22Rv1 (cell line): ENCODE measurements around the gene FLNB.

Source experiments
- H3K27ac ChIP-seq: fragments of 450-650 bp; 2 replicates; pipeline ENCODE4 v1.5.1; 2017
- ZFX ChIP-seq: fragments of 450-650 bp; IDR thresholded peaks from 2 replicates; pipeline ENCODE4 v1.6.1; 2017; ENCODE audit warnings: antibody characterized with exemption, borderline replicate concordance
- TF ChIP-seq, protein P1 (sequence below): fragments of 450-650 bp; IDR thresholded peaks from 2 replicates; pipeline ENCODE4 v1.5.1; 2017; ENCODE audit warnings: mild to moderate bottlenecking

The FLNB gene

DNA sequence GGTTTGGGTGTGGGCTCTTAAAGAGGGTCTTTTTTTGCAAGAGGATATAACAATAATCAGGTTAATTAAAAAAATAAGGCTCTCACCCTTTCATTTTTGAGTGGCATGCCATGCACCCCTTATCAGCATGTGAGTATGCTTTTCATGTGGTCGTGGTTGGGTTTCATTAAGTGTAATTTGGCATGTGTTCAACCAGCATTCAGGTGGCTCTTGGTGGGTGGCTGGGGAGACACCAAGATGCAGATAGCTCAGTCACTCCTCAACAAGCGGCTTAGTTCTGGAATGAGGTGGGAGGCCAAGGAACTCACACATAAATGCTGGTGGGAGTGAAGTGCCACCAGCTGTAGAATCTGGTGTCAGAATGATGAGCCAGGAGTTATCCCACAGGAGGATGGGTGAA, 66.8 kb downstream of the FLNB start:
- TF ChIP-seq, protein P1, sequence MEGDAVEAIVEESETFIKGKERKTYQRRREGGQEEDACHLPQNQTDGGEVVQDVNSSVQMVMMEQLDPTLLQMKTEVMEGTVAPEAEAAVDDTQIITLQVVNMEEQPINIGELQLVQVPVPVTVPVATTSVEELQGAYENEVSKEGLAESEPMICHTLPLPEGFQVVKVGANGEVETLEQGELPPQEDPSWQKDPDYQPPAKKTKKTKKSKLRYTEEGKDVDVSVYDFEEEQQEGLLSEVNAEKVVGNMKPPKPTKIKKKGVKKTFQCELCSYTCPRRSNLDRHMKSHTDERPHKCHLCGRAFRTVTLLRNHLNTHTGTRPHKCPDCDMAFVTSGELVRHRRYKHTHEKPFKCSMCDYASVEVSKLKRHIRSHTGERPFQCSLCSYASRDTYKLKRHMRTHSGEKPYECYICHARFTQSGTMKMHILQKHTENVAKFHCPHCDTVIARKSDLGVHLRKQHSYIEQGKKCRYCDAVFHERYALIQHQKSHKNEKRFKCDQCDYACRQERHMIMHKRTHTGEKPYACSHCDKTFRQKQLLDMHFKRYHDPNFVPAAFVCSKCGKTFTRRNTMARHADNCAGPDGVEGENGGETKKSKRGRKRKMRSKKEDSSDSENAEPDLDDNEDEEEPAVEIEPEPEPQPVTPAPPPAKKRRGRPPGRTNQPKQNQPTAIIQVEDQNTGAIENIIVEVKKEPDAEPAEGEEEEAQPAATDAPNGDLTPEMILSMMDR, result no peak
- no peak for TF ChIP-seq ZFX
- H3K27ac ChIP-seq, result no peak overlapping the region

- H3K27ac ChIP-seq, result no peak overlapping the region
These were observed 69.5 kb downstream of the FLNB start for GRCh38 chr3:58077596-58078285.

DNA sequence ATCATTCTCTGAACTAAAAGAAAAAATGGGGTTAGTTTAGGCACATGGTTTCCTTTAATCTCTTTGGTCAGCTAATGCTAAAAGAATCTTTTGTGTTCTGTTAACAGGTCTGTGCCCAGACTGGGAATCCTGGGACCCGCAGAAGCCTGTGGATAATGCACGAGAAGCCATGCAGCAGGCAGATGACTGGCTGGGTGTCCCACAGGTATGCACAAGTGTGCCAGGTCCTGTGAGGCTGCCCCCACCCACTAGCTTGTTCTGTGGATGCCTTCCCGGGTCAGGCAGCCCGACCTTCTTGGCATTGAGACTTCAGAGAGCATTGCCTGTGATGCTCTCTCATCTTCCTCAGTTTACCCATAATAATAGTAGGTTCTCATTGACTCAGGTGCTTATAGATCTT, 70.4 kb downstream of the FLNB start:
- TF ChIP-seq, protein P1, result no peak
- no peak for TF ChIP-seq ZFX
- H3K27ac ChIP-seq, result no peak overlapping the region

More at GRCh38 chr3:58077596-58078285, 69.5 kb downstream of the FLNB start:
- TF ChIP-seq, protein P1, result no peak
- TF ChIP-seq ZFX, result no peak

GRCh38 chr3:58079773-58080172, 71.6 kb downstream of the FLNB start:
- TF ChIP-seq ZFX, result no peak
- TF ChIP-seq, protein P1, result no peak
- no peak overlapping the region for H3K27ac ChIP-seq

DNA sequence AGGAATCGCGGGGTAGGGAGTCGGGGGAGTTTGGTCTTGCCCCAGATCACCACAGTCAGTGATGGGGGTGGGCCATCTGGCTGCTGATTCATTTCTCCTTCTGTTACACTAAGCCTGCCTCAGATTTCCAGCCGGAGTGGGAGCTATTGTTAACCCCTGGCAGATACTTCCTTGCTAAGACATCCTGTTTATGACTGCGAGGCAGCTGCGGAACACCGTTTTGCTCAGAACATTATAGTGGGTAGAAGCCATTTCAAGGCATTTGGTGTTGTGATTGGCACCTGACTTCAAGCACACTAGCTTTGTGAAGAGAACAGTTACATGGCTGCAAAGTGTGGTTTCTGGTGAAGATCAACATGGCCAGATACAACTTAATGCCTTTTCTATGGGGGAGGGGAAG, 73.8 kb downstream of the FLNB start:
- H3K27ac ChIP-seq, result no peak overlapping the region

GRCh38 chr3:58084166-58084565, 75.9 kb downstream of the FLNB start:
- H3K27ac ChIP-seq, result no peak overlapping the region

More for the DNA sequence above, 73.8 kb downstream of the FLNB start:
- TF ChIP-seq ZFX, result no peak
- TF ChIP-seq, protein P1, result no peak

DNA sequence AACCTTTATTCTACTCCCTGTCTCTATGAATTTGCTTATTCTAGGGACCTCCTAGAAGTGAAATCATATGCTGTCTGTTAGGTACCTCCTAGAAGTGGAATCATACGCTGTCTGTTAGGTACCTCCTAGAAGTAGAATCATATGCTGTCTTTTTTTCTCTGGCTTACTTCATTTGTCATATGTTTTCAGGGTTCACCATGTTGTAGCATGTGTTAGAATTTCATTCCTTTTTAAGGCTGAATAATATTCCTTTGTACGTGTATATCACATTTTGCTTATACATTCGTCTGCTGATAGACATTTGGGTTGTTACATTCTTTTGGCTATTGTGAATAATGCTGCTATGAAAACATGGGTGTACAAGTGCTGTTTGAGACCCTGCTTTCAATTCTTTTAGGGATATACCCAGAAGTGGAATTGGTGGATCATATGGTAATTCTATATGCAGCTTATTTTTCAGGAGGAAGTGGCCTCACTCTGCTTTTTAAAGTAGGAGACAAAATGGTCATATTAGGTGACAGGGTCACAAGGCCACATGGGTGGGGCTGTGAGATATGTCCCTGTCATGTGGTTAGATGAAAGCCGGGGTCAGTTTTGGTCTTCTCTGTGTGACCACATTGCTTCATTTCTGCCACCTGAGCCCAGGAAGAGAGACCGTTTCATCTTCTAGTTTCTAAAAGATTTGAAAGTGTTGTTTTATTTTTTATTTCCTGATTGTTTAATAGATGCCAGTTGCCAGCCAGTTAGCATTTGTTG, 76.7 kb downstream of the FLNB start:
- H3K27ac ChIP-seq, result no peak overlapping the region

More at GRCh38 chr3:58084166-58084565, 75.9 kb downstream of the FLNB start:
- TF ChIP-seq, protein P1, result no peak
- TF ChIP-seq ZFX, result no peak

More for the DNA sequence above, 76.7 kb downstream of the FLNB start:
- TF ChIP-seq ZFX, result no peak
- TF ChIP-seq, protein P1, result no peak
